ENCODE measurements around the gene TSGA10IP.

The TSGA10IP gene

DNA sequence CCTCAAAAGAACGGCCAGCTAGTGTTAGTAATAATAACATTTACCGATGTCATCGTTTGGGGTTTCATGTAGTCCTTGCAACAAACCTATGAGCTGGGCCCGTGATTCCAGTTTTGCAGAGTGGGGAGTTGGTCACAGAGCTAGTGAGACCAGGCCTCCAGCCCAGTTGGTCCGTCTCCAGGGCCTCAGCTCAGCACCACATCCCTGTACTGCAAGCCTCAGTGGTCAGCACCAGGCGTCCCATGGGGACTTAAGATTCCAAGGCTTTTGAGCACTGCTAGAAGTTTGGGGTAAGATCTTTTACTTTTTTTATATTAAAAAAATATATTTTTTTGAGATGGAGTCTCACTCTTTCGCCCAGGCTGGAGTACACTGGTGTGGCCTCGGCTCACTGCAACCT is 1.1 kb upstream of the TSGA10IP start:
- no peaks in the 10 kb centered on the region for H3K9me3 ChIP-seq
- no peaks in the 10 kb centered on the region for H3K36me3 ChIP-seq
- no peaks in the 10 kb centered on the region for H3K27me3 ChIP-seq
- no peak overlapping the region for H3K27ac ChIP-seq
- H3K4me1 ChIP-seq (ENCODE audit: control insufficient read depth in 1 of 2, insufficient read depth in 1 of 2, low read depth in 1 of 2, low read length in 1 of 2): peaks cover 11 to 12% of the 10 kb centered on the region in 2 experiments
- TF ChIP-seq, protein P1, sequence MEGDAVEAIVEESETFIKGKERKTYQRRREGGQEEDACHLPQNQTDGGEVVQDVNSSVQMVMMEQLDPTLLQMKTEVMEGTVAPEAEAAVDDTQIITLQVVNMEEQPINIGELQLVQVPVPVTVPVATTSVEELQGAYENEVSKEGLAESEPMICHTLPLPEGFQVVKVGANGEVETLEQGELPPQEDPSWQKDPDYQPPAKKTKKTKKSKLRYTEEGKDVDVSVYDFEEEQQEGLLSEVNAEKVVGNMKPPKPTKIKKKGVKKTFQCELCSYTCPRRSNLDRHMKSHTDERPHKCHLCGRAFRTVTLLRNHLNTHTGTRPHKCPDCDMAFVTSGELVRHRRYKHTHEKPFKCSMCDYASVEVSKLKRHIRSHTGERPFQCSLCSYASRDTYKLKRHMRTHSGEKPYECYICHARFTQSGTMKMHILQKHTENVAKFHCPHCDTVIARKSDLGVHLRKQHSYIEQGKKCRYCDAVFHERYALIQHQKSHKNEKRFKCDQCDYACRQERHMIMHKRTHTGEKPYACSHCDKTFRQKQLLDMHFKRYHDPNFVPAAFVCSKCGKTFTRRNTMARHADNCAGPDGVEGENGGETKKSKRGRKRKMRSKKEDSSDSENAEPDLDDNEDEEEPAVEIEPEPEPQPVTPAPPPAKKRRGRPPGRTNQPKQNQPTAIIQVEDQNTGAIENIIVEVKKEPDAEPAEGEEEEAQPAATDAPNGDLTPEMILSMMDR (IDR thresholded peaks at IDR 0.05): no peak
- H3K4me3 ChIP-seq (ENCODE audit: low read depth in 1 of 2, low read length in 1 of 2): no peak overlapping the region

DNA sequence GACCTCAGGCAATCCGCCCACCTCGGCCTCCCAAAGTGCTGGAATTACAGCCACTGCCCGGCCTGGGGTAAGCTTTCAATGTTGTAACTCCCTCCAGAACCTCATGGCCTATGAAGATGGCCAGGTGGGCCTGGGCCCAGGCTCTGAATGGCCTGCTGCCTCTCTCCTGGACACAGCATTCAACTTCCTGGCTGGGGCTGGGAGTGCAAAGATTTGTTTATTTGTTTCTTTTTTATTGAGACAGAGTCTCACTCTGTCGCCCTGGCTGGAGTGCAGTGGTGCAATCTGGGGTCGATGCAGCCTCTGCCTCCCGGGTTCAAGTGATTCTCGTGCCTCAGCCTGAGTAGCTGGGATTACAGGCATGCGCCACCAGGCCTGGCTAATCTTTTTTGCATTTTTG is 513 bp upstream of the TSGA10IP start:
- Histone ChIP-seq H3K27ac (no peak overlapping the region), H3K4me1 (ENCODE audit: control insufficient read depth in 1 of 2, insufficient read depth in 1 of 2, low read depth in 1 of 2, low read length in 1 of 2) (peaks cover 11 to 12% of the 10 kb centered on the region in 2 experiments), H3K27me3 (no peaks in the 10 kb centered on the region), H3K9me3 (no peaks in the 10 kb centered on the region), H3K4me3 (ENCODE audit: low read depth in 1 of 2, low read length in 1 of 2) (no peak overlapping the region), H3K36me3 (no peaks in the 10 kb centered on the region)
- TF ChIP-seq, protein P1 (IDR thresholded peaks at IDR 0.05): no peak

DNA sequence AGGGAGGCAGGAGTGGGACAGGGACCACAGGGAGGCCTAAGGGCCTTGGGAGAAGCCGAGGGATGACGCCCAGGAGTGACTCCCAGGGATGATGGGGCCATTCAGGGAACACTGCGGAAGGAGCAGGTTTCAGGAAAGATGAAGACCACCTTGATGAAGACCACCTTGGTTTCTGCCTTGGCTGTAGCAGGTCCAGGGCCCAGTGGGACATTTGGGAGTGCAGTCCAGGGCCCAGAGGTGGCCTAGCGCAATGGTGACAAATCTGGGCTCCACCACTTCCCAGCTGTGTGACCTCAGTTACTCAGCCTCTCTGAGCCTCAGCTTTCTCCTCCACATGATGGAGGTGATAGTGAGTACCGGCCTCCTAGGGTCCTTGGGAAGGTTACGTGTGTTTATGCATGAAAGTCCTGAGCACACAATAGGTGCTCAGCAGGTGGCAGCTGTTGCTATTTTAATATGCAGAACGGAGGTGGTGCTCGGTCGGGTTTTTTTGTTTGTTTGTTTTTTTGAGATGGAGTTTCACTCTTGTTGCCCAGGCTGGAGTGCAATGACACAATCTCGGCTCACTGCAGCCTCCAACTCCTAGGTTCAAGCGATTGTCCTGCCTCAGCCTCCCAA is 770 bp downstream of the TSGA10IP start:
- H3K4me1 ChIP-seq (ENCODE audit: control insufficient read depth in 1 of 2, insufficient read depth in 1 of 2, low read depth in 1 of 2, low read length in 1 of 2): peaks cover 9 to 10% of the 10 kb centered on the region in 2 experiments
- H3K9me3 ChIP-seq: no peaks in the 10 kb centered on the region
- TF ChIP-seq, protein P1 (IDR thresholded peaks at IDR 0.05): no peak
- no peak overlapping the region for H3K4me3 ChIP-seq (ENCODE audit: low read depth in 1 of 2, low read length in 1 of 2)
- no peaks in the 10 kb centered on the region for H3K36me3 ChIP-seq
- no peaks in the 10 kb centered on the region for H3K27me3 ChIP-seq
- no peak overlapping the region for H3K27ac ChIP-seq

DNA sequence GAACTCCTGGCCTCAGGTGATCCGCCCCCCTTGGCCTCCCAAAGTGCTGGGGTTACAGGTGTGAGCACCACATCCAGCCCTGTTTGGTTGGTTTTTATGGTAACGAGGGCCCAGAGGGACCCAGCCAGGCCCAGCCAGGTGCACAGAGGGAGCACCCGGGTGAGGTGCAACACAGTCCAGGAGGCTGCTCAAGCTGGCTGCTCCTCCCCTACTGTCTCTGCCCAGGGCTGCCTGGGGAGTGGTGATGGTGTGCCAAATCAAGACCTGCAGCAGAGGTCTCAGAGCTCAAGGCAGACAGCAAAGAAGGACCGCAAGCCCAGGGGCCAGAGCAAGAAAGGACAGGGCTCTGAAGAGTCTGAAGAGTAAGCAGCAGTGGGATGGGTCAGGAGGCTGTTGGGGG is 1.4 kb downstream of the TSGA10IP start:
- TF ChIP-seq, protein P1 (IDR thresholded peaks at IDR 0.05): no peak
- Histone ChIP-seq H3K4me1 (ENCODE audit: control insufficient read depth in 1 of 2, insufficient read depth in 1 of 2, low read depth in 1 of 2, low read length in 1 of 2) (peaks cover 3 to 4% of the 10 kb centered on the region in 2 experiments), H3K27me3 (no peaks in the 10 kb centered on the region), H3K36me3 (no peaks in the 10 kb centered on the region), H3K9me3 (no peaks in the 10 kb centered on the region), H3K27ac (no peak overlapping the region), H3K4me3 (ENCODE audit: low read depth in 1 of 2, low read length in 1 of 2) (no peak overlapping the region)

DNA sequence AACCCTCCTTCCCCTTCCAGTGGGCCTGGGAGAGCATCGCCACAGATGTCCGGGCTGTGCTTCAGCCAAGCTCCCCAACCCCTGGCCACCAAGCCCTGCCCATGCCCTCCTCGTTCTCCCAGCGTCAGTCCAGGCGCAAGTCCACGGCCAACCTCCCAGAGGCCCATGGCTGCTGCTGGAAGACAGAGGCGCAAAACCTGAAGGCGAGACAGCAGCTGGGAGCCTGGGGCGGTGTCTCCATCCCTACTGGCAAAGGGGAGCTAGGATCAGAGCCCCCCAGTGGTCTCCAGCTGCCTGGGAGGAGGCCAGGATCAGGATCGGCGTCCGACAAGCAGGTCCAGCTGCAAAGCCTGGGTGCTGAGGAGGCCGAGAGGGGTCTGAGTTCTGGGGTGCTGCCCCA is 1.9 kb downstream of the TSGA10IP start:
- Histone ChIP-seq H3K27ac (no peak overlapping the region), H3K9me3 (no peaks in the 10 kb centered on the region), H3K36me3 (no peaks in the 10 kb centered on the region), H3K27me3 (no peaks in the 10 kb centered on the region), H3K4me3 (ENCODE audit: low read depth in 1 of 2, low read length in 1 of 2) (no peak overlapping the region), H3K4me1 (ENCODE audit: control insufficient read depth in 1 of 2, insufficient read depth in 1 of 2, low read depth in 1 of 2, low read length in 1 of 2) (no peaks in the 10 kb centered on the region)
- TF ChIP-seq, protein P1 (IDR thresholded peaks at IDR 0.05): no peak

Measured in neutrophil (primary cell).